IPS DF 4.7 (cell line): ENCODE results near the gene DNAJC1.
"Not testable (repeated sequence)": the region's sequence is repeated elsewhere in the genome, so short reads cannot be mapped to it uniquely, and the experiment has no call there.

Source experiments
- DNase-seq: peaks from one replicate; pipeline ENCODE4 v3.0.0-alpha.2; 2013; ENCODE audit warnings: low spot score; ENCODE audit errors: extremely low read depth

The DNAJC1 gene

GRCh38 chr10:21907436-21907835, 96.1 kb downstream of the DNAJC1 start:
- DNase-seq, result no peak

GRCh38 chr10:21904930-21905329, 98.6 kb downstream of the DNAJC1 start:
- DNase-seq, result no peak

GRCh38 chr10:21899736-21900135, 103.8 kb downstream of the DNAJC1 start:
- no peak for DNase-seq

GRCh38 chr10:21895932-21896331, 107.6 kb downstream of the DNAJC1 start:
- DNase-seq, result no peak

GRCh38 chr10:21894648-21895342, 108.7 kb downstream of the DNAJC1 start:
- no peak for DNase-seq

- DNase-seq, result no peak
These were observed 112.1 kb downstream of the DNAJC1 start for GRCh38 chr10:21891439-21891838.

- no peak for DNase-seq
These were observed 113.9 kb downstream of the DNAJC1 start for GRCh38 chr10:21889477-21890275.

GRCh38 chr10:21888959-21889358, 114.6 kb downstream of the DNAJC1 start:
- DNase-seq, result no peak

GRCh38 chr10:21885940-21886339, 117.6 kb downstream of the DNAJC1 start:
- DNase-seq, result no peak

- DNase-seq, result no peak
These were observed 130.3 kb downstream of the DNAJC1 start for GRCh38 chr10:21873198-21873597.

GRCh38 chr10:21872771-21873170, 130.8 kb downstream of the DNAJC1 start:
- not testable (repeated sequence) for DNase-seq

GRCh38 chr10:21870849-21871248, 132.7 kb downstream of the DNAJC1 start:
- DNase-seq, result no peak

- not testable (repeated sequence) for DNase-seq
These were observed 134.4 kb downstream of the DNAJC1 start for GRCh38 chr10:21869087-21869486.

- DNase-seq, result no peak
These were observed 142.8 kb downstream of the DNAJC1 start for GRCh38 chr10:21860718-21861117.

- no peak for DNase-seq
These were observed 145.1 kb downstream of the DNAJC1 start for GRCh38 chr10:21858455-21858854.

- no peak for DNase-seq
These were observed 153.9 kb downstream of the DNAJC1 start for GRCh38 chr10:21849607-21850006.

- DNase-seq, result no peak
These were observed 159.9 kb downstream of the DNAJC1 start for GRCh38 chr10:21843645-21844044.

GRCh38 chr10:21841273-21841672, 162.3 kb downstream of the DNAJC1 start:
- DNase-seq, result not testable (repeated sequence)

- not testable (repeated sequence) for DNase-seq
These were observed 166.0 kb downstream of the DNAJC1 start for GRCh38 chr10:21837487-21837886.

GRCh38 chr10:21834574-21834973, 169.0 kb downstream of the DNAJC1 start:
- DNase-seq, result not testable (repeated sequence)

- DNase-seq, result no peak
These were observed 170.8 kb downstream of the DNAJC1 start for GRCh38 chr10:21832821-21833130.

- no peak for DNase-seq
These were observed 171.3 kb downstream of the DNAJC1 start for GRCh38 chr10:21831986-21832820.
